NCI-H2227 treated with DMSO at 0.1 percent for 48 hours (cell line): Measurements from ENCODE around the gene SLC45A3.

ENCODE experiments used
- DNase-seq: peaks from one replicate; lab custom pipeline; 2025; lab: John Stamatoyannopoulos, UW

Gene SLC45A3

GRCh38 chr1:205700865-205701401 lies 20.6 kb upstream of the SLC45A3 start:
- no peak for DNase-seq

DNA sequence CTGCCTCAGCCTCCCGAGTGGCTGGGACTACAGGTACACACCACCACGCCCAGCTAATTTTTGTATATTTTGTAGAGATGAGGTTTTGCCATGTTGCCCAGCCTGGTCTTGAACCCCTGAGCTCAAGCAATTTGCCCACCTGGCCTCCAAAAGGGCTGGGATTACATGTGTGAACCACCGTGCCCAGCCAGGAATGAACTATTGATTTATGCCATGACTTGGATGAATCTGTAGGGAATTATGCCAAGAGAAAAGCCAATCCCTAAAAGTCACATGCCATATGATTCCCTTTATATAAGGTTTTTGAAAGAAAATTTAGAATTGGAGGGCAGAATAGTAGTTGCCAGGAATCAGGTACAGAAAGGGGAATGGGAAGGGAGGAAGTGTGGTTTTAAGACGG lies 19.1 kb upstream of the SLC45A3 start:
- no peak for DNase-seq

DNA sequence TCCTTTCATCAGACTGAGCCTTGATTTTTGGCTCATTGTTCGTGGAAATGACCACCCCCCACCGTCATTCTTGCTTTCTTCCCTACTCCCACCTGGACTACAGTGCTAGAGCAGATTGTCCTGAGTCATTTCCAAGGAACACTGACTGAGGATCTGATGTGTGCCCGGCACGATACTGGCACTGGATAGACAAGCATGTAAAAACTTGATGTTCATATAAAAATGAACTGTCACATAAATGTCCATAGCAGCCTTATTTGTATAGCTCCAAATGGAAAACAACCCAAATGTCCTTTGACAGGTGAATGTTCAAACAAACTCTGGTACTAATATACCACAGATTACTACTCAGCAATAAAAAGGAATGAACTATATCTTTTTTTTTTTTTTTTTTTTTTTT lies 18.6 kb upstream of the SLC45A3 start:
- DNase-seq: no peak

DNA sequence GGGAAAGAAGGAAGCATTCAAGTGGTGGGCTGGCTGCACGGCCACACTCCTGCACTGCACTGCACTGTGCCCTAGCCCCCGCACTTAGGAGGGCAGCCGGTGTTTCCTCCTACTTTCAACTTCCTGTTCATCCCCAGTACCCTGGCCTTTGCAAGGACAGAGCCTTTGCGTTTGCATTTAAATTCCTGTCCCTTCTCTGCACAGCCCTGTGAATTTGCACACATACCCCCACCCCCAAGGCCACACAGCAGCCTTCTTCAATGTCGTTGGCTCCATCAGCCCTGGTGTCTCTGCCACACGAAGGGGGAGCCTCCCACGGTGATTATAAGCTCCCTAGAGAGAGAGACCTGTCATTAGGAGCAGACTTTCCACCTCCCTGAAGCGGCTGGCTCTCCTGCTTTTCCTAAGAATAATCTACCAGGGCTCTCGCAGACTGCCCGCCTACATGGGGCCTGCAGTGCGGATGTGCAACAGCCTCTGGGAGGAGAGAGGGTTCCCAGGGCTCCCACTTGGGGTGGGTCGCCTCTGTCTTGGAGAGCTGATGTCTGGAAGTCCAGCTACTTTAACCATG lies 13.2 kb upstream of the SLC45A3 start:
- DNase-seq: peak; percentile 56

DNA sequence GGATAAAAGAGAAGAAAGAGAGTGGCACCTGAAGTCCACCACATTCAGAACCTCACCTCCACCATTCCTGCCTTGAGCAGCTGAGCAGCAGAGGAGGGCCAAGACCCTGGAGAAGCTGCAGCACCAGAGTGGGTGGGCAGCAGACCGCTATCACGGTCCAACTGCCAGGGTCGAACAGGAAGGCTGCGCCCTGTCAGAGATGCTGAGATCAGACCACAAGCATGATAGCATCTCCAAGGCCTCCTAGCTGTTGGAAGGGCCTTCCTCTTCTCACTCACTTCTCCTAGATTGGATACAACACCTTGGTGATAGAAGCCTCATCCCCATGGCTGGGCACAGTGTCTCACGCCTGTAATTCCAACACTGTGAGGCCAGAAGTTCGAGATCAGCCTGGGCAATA lies 12.1 kb upstream of the SLC45A3 start:
- DNase-seq: no peak

DNA sequence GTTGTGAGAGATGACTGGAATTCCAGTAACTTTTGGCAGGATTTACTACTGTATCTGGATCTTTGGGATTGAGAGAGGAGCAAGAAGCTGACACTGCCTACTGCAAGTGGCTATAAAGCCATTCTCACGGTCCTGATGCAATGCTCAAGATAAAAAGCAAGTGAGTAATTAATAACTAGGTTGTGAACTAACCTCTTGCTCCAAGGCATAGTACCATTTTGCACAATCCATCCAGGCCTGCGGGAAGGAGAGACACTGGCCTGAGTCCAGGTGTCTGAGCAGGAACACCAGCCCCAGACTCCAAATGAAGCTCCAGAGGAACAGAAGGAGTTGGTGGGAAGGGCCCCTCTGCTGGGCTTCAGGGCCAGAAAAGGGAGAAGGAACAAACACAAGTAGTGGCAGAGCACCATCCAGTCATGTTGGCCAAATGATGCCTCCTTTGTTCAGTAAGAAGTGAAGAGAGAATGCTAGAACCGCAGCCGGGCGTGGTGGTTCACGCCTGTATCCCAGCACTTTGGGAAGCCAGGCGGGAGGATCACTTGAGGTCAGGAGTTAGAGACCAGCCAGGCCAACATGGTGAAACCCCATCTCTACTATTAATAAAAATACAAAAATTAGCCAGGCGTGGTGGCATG lies 9.9 kb upstream of the SLC45A3 start:
- DNase-seq: no peak

DNA sequence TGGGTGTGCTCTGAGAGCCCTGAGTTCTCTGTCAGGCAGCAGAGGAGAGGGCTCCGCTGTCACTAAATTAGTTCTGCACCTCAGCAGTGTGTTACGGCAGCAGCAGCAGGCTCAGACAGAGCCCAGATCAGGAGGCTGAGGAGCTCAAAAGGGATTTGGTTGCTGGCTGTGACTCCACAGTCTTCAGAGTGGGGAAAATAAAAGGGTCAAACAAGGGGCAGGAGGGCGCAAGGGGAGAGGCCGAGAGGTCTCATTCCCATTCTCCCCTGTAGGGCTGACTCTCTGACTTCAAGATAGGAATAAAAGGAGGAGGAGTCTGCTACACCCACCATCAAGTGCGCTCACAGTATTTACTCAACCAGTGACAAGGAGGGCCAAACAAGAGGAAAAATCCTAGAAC lies 9.2 kb upstream of the SLC45A3 start:
- DNase-seq: no peak

DNA sequence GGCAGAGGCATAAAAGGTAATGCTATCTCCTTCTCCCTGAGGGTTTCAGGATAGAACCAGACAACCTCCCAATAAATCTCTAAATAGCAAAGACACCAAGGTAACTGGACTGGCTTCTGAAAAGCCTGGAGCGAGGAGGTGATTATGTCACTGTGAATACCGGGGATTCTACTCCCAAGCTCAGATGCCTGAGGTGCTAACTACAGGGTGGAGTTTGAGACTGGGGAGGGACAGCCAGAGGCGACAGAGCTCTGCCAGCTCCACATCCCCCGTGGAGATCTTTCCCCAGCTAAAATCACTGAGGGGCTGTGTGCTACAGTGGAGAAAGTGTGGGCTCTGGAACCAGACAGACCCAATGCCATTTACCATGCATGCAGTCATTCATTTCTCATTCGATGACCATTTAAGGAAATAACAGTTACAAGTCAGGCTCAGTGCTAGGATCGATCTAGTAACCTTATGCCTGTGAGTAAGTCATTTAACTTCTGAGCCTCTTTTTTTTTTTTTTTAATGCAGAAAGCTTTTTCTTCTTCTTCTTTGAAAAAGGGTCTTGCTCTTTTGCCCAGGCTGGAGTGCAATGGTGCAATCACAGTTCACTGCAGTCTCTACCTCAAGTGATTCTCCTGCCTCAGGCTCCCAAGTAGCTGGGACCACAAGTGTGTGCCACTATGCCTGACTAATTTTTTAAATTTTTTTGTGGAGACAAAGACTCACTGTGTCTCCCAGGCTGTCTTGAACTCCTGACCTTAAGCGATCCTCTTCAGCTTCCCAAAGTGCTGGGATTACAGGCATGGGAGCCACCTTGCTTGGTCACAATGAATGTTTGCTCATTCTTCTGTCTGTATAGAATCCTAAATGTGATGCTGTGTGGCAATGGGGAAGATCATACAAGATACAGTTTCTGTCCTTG lies 8.1 kb upstream of the SLC45A3 start:
- no peak for DNase-seq

GRCh38 chr1:205687242-205687641 lies 6.9 kb upstream of the SLC45A3 start:
- DNase-seq: no peak

DNA sequence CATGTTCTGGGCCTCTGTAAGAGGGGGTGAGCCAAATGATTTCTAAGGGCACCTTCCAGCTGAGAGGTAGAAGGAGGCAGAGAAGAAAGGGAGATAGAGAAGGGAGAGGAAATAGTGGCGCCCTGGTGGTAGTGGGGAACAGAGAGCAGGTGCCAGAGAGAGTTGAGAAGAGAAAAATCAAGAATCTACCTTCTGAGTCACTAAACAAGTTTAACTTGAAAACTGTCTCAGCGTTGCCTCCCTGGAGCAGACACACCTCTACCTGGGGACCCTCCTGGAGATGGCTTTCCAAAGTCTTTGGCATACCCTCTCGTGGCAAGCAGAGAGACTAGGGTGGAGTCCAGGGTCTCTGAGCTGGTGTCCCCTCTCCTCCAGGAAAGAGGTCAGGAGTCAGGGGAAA lies 1.1 kb upstream of the SLC45A3 start:
- no peak for DNase-seq

GRCh38 chr1:205678286-205679111 lies 1.8 kb downstream of the SLC45A3 start:
- no peak for DNase-seq

DNA sequence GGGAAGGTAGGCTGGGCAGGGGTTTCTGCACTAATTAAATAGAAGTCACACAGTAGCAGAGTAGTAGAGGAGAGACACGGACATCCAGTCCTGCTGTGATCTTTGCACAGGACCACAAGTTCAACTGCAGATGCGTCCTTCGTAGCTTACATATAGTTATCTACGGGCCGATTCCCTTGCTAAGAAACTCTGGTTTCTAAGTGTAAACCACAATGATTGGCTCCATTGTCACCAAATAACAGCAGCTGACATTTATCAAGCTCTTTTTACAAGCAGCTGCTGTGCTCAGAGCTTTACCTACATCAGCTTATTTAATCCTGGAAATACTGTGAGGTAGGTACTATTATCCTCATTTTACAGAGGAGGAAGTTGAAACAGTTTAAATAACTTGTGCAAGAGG lies 3.1 kb downstream of the SLC45A3 start:
- no peak for DNase-seq

DNA sequence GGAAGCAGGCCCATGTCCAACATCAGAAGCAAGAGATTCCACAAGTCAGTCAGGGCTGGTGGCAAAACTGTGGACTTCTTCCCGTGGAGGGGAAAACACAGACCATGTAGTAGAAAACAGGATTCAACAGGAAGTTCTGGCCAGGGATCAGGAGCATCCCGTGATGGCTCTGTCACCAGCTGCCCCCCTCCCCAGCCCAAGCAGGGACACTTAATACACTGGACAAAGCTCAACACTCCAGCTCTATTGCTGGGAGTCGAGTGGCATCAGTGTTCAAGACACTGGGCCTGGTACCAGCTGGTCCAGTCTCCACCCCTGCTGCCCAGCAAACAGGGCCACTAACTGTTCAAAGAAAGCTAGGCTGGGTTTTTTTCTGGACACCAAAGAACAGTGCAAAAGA lies 3.7 kb downstream of the SLC45A3 start:
- DNase-seq: no peak

- no peak for DNase-seq
Measured at GRCh38 chr1:205676002-205676401, 4.3 kb downstream of the SLC45A3 start.

DNA sequence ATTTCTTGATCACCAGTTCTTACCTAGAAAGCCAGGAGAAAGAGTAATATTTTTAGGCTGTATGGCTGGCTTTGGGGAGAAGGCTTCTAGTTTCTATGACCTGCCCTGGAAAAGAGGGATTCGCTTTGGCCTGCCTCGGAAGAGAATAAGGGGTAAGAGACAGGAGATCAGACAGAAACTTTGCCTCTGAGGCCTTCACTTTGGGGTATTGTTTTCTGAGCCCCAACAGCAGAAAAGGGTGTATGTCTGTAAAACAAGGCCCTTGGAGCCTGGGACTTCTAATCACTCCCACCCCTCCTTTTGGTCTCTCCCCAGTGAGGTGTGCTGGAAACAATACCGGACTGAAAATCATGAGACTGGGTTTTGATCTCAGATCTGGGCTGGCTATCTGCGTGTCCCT lies 5.1 kb downstream of the SLC45A3 start:
- no peak for DNase-seq

DNA sequence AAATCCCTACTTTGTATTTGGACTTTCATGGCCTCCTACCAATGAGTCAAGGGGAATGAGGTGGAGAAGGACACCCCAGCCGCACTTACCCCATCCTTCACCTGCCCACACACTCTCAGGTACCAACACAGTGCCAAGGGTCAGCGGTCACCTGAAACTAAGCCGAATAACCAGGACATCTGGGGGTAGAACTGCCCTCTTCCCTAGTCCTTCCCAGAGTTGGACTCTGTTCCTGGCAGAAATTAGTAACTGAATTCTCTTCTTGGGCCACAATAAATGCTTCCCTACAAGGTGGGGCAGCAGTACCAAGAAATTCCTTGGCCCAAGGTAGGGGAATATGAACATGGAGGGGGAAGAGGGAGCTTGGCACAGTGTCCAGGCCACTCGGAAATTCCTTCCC lies 7.3 kb downstream of the SLC45A3 start:
- DNase-seq: no peak

DNA sequence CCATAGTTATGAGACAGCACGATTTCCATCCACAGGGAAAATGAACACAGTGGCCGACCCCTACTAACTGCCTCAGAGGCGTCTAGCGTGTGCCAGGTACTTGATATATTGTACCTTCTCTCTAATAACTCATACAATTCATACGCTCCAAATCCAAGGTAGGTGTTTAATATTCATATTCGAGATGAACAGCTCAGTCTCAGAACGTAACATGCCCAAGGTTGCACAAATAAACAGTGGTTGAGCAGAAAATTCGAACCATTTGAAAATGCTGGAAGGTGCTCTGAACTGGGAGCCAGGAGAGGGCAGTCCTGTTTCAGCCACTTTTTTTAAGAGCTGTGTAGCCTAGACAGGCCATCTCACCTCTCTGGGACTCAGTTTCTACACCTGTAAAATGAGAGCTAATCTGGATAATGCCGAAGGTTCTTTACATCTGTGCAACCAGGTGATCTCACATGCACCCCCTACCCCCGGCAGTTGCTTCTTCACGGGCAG lies 7.9 kb downstream of the SLC45A3 start:
- DNase-seq: no peak

- DNase-seq: no peak
Measured at GRCh38 chr1:205670611-205671430, 9.5 kb downstream of the SLC45A3 start.

- DNase-seq: no peak
Measured at GRCh38 chr1:205670150-205670446, 10.2 kb downstream of the SLC45A3 start.

- DNase-seq: no peak
Measured at GRCh38 chr1:205669341-205670149, 10.8 kb downstream of the SLC45A3 start.
